ENCODE measurements around the gene GUCY1B1.

The GUCY1B1 gene

GRCh38 chr4:155758481-155759371 is at the start of gene GUCY1B1:
GUCY1B1 (plus strand) TSS chr4:155759021; CDS start chr4:155759141, 120 bp downstream.
- DNase-seq: peak; percentile 84

GRCh38 chr4:155709918-155710317 is 48.9 kb upstream of the GUCY1B1 start:
- no peak for DNase-seq

- DNase-seq: no peak
Measured at GRCh38 chr4:155711556-155711955, 47.3 kb upstream of the GUCY1B1 start.

GRCh38 chr4:155712846-155713245 is 46.0 kb upstream of the GUCY1B1 start:
- peak; percentile 21 for DNase-seq

- DNase-seq: no peak
Measured at GRCh38 chr4:155713911-155714310, 44.9 kb upstream of the GUCY1B1 start.

GRCh38 chr4:155722336-155722735 is 36.5 kb upstream of the GUCY1B1 start:
- no peak for DNase-seq

GRCh38 chr4:155722816-155723499 is 35.9 kb upstream of the GUCY1B1 start:
- DNase-seq: no peak

GRCh38 chr4:155724731-155725130 is 34.1 kb upstream of the GUCY1B1 start:
- no peak for DNase-seq

GRCh38 chr4:155734065-155734464 is 24.8 kb upstream of the GUCY1B1 start:
- DNase-seq: no peak

GRCh38 chr4:155734951-155735350 is 23.9 kb upstream of the GUCY1B1 start:
- DNase-seq: no peak

GRCh38 chr4:155735496-155735895 is 23.3 kb upstream of the GUCY1B1 start:
- no peak for DNase-seq

GRCh38 chr4:155738548-155738947 is 20.3 kb upstream of the GUCY1B1 start:
- no peak for DNase-seq

- no peak for DNase-seq
Measured at GRCh38 chr4:155741546-155741945, 17.3 kb upstream of the GUCY1B1 start.

- DNase-seq: no peak
Measured at GRCh38 chr4:155742310-155743015, 16.4 kb upstream of the GUCY1B1 start.

- no peak for DNase-seq
Measured at GRCh38 chr4:155745984-155746383, 12.8 kb upstream of the GUCY1B1 start.

GRCh38 chr4:155748039-155748438 is 10.8 kb upstream of the GUCY1B1 start:
- DNase-seq: no peak

GRCh38 chr4:155749041-155749440 is 9.8 kb upstream of the GUCY1B1 start:
- DNase-seq: no peak

- DNase-seq: no peak
Measured at GRCh38 chr4:155751569-155751968, 7.3 kb upstream of the GUCY1B1 start.

GRCh38 chr4:155757745-155758265 is 1.0 kb upstream of the GUCY1B1 start:
- no peak for DNase-seq

- DNase-seq: no peak
Measured at GRCh38 chr4:155759372-155760252, 791 bp downstream of the GUCY1B1 start.

- DNase-seq: no peak
Measured at GRCh38 chr4:155761047-155761446, 2.2 kb downstream of the GUCY1B1 start.

GRCh38 chr4:155761916-155762315 is 3.1 kb downstream of the GUCY1B1 start:
- DNase-seq: no peak
